GM19468 (cell line): Measurements from ENCODE around the gene TAF3.
"Not testable (repeated sequence)": the region's sequence is repeated elsewhere in the genome, so short reads cannot be mapped to it uniquely, and the experiment has no call there.

Experiments
- ATAC-seq: cut with Tn5 transposase; IDR thresholded peaks from one replicate; pipeline ENCODE4 v1.9.1; 2021; ENCODE audit warnings: mild to moderate bottlenecking, moderate library complexity, moderate number of reproducible peaks; ENCODE audit not compliant: unreplicated experiment; ENCODE audit errors: extremely low read depth

Gene TAF3

GRCh38 chr10:8023851-8024250, 205.5 kb downstream of the TAF3 start:
- no peak for ATAC-seq

- no peak for ATAC-seq
These were observed 208.3 kb downstream of the TAF3 start for GRCh38 chr10:8026349-8027259.

- not testable (repeated sequence) for ATAC-seq
These were observed 212.9 kb downstream of the TAF3 start for GRCh38 chr10:8031211-8031610.

- ATAC-seq: no peak
These were observed 214.3 kb downstream of the TAF3 start for GRCh38 chr10:8032558-8032957.

GRCh38 chr10:8033812-8034465, 215.6 kb downstream of the TAF3 start:
- ATAC-seq: no peak

- ATAC-seq: no peak
These were observed 216.2 kb downstream of the TAF3 start for GRCh38 chr10:8034466-8035005.

- no peak for ATAC-seq
These were observed 216.8 kb downstream of the TAF3 start for GRCh38 chr10:8035006-8035640.

- no peak for ATAC-seq
These were observed 217.6 kb downstream of the TAF3 start for GRCh38 chr10:8035641-8036470.

- ATAC-seq: no peak
These were observed 218.3 kb downstream of the TAF3 start for GRCh38 chr10:8036506-8037198.

- ATAC-seq: no peak
These were observed 219.0 kb downstream of the TAF3 start for GRCh38 chr10:8037199-8037801.

- ATAC-seq: no peak
These were observed 219.9 kb downstream of the TAF3 start for GRCh38 chr10:8037941-8038894.

GRCh38 chr10:8039321-8039881, 221.1 kb downstream of the TAF3 start:
- no peak for ATAC-seq

GRCh38 chr10:8040651-8041050, 222.3 kb downstream of the TAF3 start:
- no peak for ATAC-seq

GRCh38 chr10:8041284-8041991, 223.1 kb downstream of the TAF3 start:
- ATAC-seq: no peak

- no peak for ATAC-seq
These were observed 223.9 kb downstream of the TAF3 start for GRCh38 chr10:8041992-8042720.
